Ammon's horn (tissue), 1 donor: ENCODE results near the gene EFNB3.

Source experiments
- DNase-seq: peaks from one replicate; pipeline ENCODE4 v3.0.0-alpha.2; 2016; ENCODE audit warnings: low spot score

Gene EFNB3

GRCh38 chr17:7700510-7700909, 4.5 kb upstream of the EFNB3 start:
- DNase-seq, result no peak

DNA sequence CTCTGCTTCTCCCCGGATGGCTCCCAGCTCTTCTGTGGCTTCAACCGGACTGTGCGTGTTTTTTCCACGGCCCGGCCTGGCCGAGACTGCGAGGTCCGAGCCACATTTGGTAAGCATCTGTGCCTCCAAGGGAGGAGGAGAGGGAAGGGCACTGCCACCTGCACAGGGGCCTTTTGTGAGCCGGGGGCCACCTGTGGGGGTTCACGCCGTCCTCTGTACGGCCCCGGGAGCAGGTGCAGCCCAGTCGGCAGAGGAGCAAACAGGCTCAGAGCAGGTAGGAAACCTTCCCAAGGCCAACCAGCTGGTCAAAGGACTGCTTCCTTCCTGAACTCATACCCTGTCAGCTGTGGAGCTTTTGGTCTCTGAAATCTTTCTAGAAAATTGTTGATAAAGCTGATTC, 3.3 kb upstream of the EFNB3 start:
- no peak for DNase-seq

DNA sequence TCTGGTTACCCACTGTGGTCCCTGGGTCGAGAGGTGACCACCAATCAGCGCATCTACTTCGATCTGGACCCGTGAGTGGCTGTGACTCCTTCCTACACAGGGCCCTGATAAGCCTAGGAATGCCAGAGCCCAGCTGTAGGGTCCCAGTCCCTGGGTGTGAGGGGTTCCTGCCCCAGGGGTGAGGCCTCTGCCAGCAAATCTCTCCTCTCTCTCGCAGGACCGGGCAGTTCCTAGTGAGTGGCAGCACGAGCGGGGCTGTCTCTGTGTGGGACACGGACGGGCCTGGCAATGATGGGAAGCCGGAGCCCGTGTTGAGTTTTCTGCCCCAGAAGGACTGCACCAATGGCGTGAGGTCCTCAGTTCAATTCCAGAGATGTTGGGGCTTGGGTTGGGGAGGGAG, 2.2 kb upstream of the EFNB3 start:
- no peak for DNase-seq

GRCh38 chr17:7703584-7704479, 1.2 kb upstream of the EFNB3 start:
- peak; percentile 82 for DNase-seq

DNA sequence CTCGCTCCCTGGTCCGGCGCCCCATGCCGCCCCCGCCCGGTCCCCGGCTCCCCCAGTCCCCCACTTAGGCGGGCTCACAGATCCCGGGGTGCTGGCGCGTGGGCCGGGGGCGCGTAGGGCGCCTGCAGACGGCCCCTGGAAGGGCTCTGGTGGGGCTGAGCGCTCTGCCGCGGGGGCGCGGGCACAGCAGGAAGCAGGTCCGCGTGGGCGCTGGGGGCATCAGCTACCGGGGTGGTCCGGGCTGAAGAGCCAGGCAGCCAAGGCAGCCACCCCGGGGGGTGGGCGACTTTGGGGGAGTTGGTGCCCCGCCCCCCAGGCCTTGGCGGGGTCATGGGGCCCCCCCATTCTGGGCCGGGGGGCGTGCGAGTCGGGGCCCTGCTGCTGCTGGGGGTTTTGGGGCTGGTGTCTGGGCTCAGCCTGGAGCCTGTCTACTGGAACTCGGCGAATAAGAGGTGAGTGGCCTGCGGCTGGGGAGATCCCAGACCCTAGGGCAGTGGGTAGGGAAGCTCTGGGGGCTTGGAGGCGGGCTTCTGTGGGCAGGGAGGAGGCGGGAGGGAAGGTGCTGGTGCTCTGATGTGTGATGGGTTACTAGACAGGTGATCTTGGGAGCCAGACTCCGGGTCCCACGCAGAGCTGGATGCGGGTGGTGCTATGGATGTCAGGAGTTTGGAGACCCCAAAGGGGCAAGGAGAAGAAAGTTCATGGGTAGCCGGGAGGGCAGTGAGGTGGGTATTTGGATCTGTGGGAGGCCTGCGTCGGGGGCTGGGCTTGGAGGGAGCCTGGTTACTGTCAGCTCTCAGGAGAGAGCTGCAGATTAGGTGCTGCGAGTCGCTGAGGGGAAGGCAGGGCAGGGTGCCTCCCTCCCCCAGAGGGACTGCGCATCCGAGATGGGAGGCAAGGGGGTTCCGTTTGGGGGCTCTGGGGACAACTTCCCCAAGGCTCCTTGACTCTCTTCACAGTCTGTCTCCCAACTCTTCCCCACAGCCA, 560 bp downstream of the EFNB3 start:
- no peak for DNase-seq

DNA sequence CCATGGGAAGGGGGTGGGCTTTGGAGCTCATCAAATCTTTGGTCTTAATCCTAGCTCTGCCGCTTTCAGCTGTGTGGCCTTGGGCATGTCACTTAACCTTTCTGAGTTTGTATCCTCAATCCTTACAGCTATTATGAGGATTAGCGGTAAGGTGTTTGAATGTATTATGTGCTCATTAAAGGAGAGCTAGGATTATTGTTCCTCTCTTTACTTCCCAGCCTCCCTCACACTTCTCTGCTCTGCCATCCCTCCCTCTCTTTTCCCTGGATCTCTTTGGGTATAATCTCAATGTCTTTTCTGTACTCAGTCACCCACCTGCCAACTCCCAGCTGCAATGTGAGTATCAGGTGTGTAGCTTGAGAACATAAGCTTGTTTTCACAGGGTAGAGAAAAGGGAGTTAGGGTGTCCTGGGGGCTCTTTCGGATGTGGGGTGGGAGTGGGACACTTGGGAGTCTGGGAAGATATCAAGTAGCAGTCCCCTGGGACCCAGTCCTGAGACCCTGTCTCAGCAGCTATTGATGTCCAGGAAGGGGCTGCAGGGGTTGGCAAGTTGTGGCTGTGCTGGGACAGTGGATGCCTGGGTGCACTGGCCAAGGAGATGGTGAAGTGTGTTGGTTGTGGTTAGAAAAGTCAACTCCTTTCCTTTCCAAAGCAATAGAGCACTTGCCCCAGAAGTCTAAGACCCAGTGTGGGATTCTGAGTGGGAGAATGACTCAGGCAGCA, 1.8 kb downstream of the EFNB3 start:
- DNase-seq, result no peak

GRCh38 chr17:7707446-7707845, 2.4 kb downstream of the EFNB3 start:
- DNase-seq, result peak; percentile 49

DNA sequence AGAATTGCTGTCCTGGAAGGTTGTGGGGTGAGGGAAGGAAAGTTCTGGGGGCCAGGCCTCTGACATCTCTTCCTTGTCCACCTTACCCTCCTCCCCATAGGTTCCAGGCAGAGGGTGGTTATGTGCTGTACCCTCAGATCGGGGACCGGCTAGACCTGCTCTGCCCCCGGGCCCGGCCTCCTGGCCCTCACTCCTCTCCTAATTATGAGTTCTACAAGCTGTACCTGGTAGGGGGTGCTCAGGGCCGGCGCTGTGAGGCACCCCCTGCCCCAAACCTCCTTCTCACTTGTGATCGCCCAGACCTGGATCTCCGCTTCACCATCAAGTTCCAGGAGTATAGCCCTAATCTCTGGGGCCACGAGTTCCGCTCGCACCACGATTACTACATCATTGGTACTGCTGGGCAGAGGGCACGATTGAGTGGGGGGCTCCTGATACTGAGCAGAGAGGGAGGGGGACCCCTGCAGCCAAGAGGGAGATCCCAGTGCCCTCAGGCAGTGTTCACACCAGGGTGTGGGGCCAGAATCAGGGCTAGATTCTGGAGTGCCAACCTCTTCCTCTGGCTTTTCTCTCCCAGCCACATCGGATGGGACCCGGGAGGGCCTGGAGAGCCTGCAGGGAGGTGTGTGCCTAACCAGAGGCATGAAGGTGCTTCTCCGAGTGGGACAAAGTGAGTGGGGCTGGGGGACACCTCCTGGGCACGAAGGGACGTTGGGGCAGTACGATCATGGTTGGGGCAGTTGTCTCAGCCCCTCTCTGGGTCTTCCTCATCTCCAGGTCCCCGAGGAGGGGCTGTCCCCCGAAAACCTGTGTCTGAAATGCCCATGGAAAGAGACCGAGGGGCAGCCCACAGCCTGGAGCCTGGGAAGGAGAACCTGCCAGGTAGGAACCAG, 3.1 kb downstream of the EFNB3 start:
- DNase-seq, result no peak

- DNase-seq, result no peak
These were observed 4.0 kb downstream of the EFNB3 start for GRCh38 chr17:7709031-7709430.

- DNase-seq, result no peak
These were observed 5.3 kb downstream of the EFNB3 start for GRCh38 chr17:7710301-7710700.

DNA sequence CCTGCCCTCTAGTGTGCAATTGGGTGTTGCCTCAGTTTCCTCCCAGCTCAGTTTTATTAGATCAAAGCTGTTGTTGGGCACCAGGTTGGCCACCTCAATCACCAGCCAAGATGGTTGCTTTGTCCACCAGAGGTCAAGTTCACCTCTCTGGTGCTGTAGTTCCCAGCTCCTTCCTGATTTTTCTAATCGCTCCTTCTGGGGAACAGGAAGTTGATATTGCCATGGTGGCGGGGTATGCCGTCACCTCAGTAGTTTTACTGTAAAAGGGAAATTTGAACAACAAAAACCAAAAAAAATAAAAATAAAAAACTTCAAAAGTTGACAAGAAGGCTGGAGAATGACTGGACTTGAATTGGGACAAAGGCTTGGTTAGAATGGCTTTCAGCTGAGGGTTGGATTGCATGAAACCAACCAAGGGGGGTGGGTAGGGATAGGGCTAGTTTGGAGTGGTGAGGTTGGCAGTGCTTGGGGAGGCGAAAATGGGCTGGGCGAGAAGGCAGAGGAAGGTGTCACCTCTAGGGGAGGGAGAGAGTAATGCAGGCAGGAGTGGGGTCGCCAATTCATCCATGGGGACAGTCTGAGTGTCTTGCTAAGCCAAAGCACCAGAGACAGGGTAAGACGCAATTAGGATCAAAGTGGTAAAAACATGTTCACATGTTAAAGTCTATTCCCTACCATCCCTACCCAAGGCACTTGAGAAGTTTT, 6.2 kb downstream of the EFNB3 start:
- no peak for DNase-seq

- DNase-seq, result no peak
These were observed 7.2 kb downstream of the EFNB3 start for GRCh38 chr17:7712111-7712771.

DNA sequence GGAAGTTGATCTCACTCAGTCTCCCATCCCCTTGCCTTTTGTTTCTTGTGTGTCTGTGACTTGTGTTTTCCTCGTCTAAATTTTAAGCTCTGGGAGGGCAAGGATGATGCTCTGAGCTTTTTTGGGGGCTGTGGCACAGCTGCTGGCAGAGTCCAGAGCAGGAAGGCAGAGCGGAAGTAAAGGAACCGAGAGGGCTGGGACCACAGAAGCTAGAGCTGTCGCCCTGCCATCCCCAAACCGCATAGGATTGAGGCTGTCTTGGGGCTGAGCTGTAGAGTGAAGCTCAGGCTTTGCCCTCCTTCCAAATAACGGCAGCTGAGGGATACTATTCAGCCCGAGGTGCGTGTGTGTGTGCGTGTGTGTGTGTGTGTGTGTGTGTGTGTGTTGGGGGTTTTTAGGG, 8.8 kb downstream of the EFNB3 start:
- DNase-seq, result no peak

- DNase-seq, result no peak
These were observed 10.0 kb downstream of the EFNB3 start for GRCh38 chr17:7714721-7715594.

DNA sequence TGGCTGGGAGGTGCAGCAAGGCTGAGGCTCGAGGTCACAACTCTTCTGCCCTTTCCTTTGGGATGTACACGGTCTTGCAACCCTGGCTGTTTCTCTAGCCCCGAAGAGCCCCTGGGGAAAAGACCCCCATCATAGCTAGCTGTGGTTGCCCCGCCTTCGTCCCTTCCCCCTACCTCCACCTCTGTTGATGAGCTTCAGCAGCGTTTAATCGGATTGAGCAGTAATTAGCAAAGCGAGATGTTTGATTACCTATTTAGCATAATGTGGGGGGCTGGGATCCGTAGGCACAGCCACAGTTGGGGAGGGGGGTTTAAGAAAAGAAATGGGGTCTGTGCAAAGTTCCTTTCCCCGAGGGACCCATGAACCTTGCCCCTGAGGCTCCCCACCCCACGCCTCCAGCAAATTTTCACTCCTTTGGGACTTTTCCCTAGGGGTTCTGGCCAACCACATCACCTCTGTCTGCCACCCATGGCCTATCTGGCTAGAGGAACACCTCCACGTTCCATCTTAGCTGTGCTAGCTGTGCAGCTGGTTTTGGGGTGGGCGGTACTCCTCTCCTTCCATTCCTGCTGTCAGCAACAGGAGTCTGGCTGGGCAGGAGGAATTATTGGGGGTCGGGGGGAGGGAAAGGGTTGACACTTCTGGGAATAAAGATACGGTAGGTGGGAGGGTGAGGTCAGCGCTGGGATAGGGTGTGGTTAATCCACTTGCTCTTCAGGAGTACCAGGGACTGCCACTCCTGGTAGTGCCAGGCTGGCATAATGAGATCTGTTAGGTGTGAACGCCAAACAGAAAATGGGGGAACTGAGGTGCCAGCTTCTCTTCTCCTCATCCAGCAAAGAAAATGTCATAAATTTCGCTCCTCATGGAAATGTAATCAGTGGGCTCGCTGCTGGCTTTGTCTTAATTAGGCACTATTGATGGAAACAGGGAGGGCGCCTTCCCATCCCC, 11.2 kb downstream of the EFNB3 start:
- no peak for DNase-seq

DNA sequence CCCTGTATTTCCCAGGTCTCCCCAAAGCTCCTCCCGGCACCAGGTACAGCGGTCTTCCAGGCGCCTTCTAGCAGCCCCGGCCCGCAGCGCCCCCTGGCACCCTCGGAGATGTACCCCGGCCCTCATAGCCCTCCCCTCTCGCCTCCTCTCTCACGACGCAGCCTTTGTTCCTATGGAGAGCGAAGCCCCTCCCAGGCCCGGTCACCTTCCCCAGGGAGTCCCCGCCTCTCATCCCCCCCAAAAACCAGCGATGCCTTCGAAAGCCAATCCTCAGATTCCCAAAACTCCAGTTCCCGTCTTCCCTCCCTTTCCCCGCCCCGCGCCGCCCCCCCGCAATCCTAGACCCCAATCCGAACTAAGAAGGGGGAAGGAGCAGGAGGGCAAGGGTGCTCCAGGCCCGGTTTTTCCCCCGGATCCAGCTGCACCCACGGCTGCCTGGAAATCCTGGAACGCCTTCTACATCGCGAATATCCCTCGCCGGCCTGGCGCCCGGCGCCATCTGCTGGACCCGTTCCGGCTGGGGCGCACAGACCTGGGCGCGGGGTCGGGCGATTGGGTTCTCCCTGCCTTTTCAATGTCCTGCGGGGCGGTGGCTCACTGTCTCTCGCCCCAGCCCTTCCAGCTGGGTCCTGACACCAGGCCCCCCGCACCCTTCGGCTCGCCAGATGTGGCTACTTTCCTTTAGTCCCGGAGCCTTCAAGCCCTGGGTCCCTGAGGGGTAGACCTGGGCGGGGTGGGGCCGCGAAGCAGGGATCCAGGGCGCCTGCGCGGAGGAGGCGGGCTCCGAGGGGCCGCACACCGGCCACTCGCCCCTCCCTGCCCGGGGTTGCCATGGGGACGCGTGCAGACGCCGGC, 12.1 kb downstream of the EFNB3 start, which contains the start of gene DNAH2:
Gene DNAH2 (plus strand): TSS at position 844 of the 855 bp plus-strand sequence. CDS start 1,991 bp downstream, outside the sequence.
- peak; percentile 83 for DNase-seq
